ENCODE data around the gene LIPT2.

Gene LIPT2

DNA sequence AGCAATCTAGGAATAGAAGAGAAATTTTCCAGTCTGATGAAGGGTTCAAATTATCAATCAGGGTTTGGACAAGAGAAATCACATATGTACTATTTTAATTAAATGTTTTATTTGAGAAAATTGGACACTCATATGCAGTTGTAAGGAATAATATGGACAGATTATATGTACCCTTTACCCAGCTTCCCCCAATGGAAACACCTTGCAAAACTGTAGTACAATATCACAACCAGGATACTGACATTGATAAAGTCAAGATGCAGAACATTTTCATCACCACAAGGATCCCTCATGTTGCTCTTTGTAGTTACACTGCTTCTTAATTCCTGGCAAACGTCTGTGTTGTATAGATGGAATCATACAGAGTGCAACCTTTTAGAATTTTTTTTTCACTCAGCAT is 1.4 kb upstream of the LIPT2 start:
- DNase-seq (ENCODE audit: low read depth), result no peak

DNA sequence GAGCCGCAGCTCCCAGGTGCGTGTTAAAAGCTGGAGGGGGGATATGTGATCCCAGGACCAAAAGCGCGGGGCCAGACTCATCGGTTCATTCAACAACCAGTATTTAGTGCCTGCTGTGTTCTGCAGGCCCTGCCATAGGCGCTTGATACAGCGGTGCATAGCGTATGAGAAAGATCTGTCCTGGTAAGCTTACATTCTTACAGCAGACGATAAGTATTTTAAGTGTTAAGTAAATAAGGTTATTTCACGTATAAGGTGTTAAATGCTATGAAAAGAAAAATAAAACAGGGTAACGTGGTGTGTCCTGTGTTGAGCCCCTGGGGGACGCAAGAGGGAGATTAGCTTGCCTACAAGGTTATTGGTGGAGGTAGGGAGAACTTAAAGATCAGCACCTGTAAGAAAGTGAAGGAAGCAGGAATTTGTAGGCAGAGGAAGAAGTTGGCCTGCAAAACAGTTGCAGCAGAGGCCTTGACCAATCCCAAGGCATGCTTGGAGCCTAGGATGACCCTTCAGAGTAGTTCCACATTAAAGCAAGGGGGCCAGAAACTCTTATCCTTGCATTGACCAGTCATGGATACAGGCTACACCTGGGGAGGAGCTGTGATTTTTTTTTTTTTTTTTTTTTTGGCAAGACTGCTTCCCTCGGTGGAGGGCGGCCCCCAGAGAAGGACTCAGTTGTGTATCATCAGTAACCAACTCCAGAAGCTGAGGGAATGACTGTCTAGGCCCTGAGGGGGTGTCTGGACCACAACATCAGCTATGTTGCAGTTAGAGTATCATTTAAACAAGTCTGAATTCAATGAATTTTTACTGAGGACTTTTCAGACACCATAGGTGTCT is 487 bp upstream of the LIPT2 start:
- DNase-seq (ENCODE audit: low read depth), result no peak

DNA sequence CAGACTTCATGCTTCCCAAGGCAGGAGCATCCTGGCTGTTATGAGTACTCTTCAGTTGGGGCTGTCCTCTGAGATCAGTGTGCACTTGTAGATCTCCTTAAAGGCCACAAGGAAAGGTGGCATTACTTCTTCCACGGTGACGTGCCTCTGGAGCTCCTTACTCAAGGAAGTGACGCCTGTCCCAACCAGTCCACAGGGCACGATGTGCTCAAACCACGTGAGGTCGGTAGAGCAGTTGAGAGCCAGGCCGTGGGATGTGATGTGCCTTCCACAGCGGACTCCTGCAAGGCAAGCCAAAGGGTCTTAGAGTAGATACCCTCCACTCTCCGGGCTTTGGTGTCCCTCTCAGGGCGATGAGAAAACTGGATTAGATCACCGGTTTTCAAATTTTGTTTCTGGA is 1.4 kb downstream of the LIPT2 start:
- DNase-seq (ENCODE audit: low read depth), result no peak

DNA sequence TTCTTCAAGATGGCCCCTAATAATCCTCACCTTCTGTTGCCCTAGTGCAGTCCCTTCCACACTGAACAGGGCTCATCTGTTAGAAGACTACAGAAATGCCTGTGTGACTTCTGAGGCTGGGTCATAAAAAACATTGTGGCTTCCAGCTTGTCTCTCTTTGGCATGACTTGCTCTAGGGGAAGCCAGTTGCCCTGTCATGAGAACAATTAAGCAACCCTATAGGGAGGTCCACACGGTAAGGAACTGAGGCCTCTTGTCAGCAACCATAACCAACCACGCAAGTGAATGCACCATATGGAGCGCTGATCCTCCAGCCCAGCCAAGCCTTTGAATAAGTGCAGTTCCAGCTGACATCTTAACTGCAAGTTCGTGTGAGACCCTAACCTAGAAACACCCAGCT is 2.6 kb downstream of the LIPT2 start:
- DNase-seq (ENCODE audit: low read depth), result no peak

DNA sequence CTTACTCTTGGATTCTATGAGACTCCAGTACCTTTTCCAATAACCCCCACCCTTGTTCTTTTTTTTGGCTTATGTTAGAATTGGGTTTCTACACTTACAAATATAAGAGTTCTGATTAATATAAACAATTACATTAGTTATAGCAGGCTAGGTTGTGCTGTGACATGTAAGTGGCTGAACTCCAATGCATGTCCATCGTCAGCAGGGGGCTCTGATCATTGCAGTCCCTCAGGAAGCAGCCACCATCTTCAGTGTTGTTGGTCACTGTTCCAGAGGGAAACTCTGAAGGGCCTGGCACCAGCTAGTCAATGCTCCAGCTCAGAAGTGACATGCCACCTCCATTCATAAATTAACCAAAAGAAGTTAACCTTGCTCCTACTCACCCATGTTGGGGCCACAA is 5.6 kb downstream of the LIPT2 start:
- no peak for DNase-seq (ENCODE audit: low read depth)

DNA sequence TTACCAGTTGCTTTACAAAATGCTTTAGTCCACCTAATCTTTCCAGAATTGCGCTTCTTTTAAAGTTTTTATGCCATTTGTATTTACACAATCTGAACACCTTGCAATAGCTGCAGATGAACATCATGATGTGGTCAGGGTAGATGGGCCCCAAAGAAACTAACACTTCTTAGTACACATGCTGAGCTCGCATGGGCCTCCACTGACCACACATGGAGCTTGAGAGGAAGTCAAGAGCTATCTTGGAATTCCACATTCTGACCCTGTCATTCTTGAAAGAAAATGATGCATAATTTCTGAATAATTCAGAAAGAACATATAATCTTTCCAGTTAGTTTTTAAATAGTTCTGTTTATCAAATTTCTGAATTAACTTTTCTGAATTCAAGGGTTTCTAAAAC is 7.7 kb downstream of the LIPT2 start:
- DNase-seq (ENCODE audit: low read depth), result no peak

DNA sequence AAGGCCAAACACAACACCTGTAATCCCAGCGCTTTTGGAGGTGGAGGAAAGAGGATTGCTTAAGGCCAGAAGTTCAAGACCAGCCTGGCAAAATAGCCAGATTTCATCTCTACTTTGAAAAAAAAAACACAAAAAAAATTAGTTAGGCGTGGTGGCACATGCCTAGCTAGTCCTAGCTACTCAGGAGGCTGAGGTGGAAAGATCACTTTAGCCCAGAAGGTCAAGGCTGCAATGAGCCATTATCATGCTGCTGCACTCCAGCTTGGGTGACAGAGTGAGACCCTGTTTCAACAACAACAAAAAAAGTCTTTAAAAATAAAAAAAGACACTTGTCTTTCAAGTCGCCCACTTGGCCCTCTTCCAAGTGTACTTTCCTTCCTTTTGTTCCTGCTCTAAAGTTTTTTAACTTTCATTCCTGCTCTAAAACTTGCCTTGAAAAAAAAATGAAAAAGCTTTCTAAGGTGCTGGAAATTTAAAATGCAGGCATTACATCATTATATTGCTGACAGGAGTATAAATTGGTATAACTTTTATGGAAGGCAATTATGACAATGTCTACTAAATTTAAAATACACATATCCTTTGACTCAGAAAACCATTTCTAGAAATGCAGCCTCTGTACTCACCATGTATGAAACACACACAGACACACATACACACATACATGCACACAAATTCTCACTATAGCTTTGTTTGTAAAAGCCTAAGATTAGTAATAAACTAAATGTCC is 12.7 kb downstream of the LIPT2 start:
- no peak for DNase-seq (ENCODE audit: low read depth)

DNA sequence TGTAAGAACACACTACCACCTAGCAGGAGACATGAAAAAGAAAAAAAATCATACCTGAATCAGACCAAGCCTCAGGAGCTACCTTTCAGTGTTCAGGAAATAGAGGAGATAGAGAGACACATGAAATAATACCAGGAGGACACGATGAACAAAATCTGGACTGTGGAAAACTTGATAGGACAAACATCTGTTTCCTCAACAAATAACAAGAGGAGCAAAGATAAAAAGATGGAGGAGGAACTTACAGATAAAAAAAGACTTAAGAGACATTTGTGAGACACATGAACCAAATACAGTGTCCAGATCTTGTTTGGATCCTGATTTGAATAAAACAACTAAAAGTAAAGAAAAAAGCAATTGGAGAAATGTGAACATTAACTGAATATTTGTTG is 13.8 kb downstream of the LIPT2 start:
- DNase-seq (ENCODE audit: low read depth), result no peak

DNA sequence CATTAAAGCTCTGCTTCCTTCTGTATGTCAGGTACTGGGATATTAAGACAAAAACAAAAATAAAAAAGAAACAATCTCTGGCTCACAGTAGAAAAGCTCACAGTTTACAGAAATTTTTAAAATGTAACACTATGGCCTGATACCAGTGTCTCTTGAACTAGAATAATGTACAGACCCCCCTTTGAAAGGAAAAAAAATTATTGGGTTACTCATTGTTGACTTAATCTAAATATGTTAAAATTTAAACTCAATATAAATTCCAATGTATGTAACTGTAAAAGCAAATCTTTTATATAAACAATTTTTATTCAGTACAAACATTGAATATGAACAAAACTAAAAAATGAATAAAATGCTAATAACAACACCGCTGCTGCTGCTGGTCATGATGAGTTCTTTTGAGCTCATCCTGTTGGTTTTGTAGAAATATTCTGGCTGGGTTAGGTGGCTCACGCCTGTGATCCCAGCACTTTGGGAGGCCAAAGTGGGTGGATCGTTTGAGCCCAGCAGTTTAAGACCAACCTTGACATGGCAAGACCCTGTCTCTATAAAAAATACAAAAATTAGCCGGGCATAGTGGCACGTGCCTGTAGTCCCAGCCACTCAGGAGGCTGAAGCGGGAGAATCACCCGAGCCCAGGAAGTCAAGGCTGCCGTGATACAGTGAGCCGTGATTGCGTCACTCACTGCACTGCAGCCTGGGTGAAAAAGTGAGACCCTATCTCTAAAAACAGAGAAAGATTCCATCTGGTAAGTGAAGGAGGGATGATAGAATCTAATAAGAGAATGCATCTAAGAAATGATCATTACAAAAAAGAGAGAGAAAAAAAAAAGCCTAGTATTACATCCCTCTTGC is 14.4 kb downstream of the LIPT2 start:
- no peak for DNase-seq (ENCODE audit: low read depth)

DNA sequence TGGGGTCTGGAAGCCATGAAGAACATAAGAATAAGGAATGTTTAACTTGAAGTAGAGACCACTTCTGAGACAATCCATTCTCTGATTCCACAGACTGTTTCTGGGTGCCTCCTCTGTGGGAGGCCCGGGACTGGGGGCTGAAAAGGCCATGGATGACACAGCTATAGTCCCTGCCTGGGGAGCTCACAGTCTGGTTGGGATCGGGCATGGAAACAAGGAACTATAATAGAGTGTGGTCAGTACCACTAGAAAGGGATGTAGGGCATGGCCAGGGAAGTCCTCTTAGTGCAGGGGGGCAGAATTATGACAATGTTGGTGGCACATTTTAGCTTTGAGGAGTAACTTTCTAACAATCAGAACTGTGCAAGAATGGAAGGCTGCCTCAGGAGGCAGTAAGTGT is 17.0 kb downstream of the LIPT2 start:
- no peak for DNase-seq (ENCODE audit: low read depth)

DNA sequence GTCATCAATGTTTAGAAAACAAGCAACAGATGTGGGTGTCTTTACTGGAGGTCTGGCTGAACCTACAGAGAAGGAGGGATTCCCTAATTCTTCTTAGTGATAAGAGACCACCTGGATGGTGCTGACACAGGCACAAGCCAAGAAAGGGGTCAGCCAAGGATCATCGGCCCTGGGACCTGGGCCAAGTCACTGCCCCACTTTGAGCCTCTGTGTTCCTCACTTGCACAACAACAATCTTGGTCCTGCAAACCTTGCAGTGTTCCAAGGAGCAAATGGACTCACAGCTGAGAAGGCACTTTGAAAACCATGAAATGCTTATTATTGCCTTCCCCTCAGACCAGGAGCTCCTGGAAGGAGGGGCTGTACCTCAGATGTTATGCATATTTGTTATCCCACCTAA is 19.2 kb downstream of the LIPT2 start:
- DNase-seq (ENCODE audit: low read depth), result peak; percentile 37

DNA sequence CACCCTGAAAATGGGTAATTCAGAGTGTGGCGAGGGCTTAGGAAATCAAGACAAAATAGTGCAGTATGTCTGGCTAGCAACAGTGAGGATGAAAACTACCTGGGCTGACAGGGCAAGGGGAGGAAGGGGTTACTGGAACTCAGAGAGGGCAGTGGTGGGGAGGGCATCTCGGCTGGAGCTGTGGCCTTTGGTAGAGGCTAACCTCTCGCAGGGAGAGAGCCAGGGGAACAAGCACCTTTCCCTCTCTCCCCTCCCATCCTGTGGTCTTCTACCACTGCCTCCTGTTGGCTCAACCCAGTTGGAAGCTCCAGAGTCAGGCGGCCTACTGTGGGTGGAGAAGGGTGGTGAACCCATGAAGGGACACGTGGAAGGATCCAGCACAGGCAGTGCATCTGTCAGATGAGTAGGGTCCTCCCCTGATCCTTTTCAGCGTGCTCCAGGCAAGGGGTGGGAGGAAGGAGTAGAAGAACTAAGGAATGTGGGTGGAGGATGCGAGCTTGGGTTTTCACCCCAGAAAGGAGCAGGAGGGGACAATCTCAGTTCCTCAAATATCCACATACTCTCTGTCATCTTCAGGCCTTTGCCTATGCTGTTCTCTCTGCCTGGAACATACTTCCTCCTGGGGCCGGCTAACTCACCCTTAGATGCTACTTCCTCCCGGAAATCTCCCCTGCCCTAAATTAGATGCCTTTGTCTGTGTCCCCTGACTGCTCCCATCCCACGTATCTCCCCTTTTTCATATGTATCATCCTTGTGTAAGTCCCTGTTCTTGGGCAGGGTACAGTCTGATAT is 19.9 kb downstream of the LIPT2 start:
- DNase-seq (ENCODE audit: low read depth), result no peak

DNA sequence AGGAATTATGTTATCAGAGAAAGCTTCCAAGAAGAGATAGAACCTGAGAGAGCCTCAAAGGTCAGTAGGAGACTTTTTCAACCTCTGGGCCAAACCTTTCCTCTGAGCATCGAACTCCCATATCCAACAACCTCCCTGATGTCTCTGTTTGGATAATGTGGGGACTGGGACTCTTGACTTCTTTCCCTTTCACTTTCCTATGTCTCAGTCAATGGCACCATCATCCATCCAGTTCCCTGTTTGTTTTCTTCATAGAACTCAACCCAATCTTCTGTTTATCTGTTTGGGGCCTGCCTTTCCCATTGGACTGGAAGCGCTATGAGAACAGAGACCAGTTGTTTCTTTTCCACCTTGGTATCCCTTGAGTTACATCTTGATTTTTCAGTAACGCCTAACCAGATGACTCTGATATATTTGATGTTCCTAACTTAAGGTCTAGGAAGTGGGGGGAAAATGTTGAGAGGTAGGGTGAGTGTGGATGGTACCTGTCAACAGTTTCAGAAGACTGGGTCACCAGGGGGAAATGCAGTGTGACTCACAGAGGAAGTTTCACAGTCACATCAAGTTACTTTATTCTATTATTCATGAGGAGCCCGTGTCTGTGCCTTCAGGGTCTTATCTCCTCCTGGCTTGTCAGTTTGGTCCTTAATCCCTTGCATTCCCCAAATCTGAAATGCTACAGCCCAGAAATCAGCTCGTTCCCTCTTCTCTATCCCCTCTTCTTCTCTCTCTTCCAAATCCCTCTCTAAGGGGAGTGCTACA is 21.7 kb downstream of the LIPT2 start:
- DNase-seq (ENCODE audit: low read depth), result no peak

DNA sequence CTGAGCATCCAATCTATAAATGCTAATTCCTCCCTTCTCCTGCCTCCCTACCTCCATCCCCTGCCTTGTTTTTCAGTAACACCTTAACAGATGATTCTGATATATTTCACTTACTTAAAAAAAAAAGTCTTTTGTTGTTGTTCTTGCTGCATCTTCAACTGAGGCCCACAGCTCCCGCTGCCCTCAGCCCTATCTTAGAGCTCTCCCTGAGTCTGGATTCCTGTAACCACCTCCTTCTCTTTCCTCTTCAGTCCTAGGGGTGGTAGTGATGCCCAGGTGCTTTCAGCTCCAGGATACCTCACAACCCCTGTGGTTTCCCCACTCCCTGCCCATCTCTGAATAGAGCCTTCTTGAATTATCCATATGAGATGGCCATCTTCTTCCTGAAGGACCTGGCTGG is 22.5 kb downstream of the LIPT2 start:
- no peak for DNase-seq (ENCODE audit: low read depth)

DNA sequence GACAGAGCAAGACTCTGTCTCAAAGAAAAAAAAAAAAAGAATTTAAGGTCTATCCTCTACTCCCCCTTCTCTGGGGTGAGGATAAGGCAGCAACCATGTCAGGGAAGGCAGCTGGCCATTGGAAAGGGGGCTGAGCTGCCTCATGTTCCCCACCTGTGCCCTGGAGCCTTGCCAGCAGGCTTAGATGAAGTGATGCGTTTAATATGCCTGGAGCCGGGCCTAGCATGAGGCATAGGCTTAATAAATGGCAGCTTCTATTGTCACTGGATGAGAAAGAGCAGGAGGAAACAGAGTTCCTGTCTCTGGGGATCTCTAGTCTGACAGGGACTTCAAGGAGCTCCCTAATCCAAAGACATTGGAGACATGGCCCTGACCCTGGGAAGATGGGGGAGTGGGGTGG is 23.0 kb downstream of the LIPT2 start:
- no peak for DNase-seq (ENCODE audit: low read depth)

DNA sequence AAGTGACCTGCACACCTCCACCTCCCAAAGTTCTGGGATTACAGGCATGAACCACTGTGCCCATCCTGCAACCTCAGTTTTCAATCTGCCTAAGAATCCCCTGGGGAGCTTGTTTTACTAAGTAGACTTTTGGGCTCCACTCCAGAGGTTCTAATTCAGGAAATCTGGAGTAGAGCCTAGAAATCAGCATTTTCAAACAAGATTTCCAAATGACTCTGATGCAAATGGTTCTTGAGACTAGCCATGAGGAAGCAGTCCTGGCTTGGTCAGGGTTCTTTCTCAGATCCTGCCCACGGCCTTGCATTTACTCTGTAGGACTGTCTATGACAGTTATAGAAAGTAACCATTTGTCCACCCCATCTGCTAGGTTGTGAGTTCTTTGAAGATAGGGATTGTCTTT is 24.6 kb downstream of the LIPT2 start:
- no peak for DNase-seq (ENCODE audit: low read depth)

DNA sequence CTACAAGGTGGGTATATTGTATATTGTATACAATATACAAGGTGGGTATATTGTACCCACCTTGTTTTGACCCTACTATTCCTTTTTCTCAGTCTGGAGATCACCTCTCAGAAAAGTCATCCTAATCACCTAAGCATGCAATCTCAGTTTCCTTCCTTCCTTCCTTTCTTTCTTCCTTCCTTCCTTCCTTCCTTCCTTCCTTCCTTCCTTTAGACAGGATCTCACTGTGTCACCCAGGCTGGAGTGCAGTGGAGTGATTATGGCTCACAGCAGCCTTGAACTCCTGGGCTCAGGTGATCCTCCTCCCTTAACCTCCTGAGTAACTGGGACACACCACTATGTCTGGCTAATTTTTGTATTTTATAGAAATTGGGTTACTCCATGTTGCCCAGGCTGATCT is 25.0 kb downstream of the LIPT2 start:
- DNase-seq (ENCODE audit: low read depth), result no peak

DNA sequence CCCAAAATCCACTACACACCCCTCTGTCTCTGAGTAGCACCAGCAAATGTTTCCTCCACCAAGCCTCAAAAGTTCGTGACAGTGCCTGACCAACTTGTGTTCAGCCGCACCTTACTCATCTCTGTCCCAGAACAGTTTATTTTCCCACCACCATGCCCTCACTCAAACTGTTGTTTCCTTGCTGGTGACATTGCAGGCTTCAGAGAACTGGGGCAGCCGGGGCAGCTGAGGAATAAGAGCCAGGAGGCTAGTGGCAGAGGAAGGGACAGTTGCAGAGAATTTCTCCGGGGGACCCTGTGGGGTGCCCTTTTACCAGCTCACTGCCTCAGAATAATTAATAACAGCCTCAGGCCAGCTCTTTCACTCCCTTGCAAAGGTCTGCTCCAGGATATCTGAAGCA is 25.5 kb downstream of the LIPT2 start:
- DNase-seq (ENCODE audit: low read depth), result no peak

DNA sequence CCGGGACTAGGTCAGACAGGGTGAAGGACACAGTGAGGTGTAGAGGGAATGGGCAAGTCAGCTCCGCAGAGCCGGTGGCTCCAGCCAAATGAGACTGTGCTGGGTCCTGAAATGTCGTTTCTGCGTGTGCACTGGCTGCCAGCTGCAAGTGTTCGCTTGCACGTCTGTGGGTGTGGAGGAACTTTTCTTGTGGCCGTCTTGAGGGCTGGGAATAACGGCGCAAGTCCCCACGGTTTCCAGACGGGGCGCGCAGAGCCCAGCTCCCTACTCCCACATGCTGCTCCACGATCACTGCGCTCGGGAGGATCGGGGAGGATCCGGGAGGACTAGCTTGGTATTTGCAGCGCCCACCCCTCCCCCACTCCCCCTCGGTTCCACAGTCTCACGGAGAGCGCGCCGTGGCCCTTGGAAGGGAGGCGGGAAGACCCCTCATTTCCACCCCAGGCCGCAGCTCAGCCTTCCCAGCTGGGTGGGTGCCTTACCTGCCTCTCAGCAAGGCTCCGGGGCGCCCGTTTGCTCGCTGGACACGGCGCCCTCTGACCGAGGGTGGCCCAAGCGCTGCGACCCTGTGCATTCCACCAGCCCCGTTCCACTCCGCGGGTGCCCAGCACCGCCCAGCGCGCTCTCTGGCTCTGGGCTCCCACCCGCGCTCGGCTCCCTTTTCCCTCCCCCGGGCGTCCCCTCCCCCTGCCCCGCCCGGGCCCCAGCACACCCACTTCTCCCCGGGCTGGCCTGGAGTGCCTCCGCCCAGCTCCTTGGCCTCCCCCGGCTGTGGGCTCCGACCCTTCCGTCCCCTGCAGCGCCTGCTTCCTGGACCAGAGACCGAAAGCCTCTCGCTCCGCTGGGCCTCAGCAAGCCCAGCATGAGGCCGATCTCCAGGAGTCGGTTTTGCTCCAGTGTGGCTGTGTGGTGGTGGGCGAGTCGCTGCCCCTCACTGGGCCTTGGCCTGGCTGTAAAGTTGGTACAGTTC is 26.3 kb downstream of the LIPT2 start, which contains the start of gene KCNE3:
Gene KCNE3, minus strand, starts transcription at position 634 of the 970 bp plus-strand sequence. CDS start 9,986 bp downstream, outside the sequence.
- peak; percentile 48 for DNase-seq (ENCODE audit: low read depth)

DNA sequence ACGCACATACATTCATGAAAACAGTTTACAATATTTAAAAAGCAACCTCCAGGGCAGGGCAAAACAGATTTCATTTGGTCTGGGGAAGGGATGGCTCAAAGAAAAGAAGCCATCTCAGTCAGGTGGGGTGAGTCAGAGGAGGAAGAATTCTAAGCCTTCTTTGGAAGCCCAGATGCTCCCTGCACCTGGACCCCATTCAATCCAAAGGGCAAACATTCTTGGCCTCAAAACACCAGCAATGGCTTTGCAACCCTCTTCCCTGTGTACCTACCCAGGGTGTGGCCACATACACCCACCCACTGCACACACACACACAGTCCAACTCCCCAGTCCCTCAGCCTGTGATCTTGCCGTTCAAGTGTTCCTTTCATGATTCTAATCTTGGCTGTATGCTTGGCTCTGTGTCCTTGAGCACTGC is 28.2 kb downstream of the LIPT2 start:
- no peak for DNase-seq (ENCODE audit: low read depth)

Data from amniotic epithelial cell (primary cell).